HG03354 (cell line): ENCODE results near the gene CTTNBP2.

Source experiments
- ATAC-seq: cut with Tn5 transposase; IDR thresholded peaks from one replicate; pipeline ENCODE4 v1.9.1; 2021; ENCODE audit warnings: mild to moderate bottlenecking; ENCODE audit not compliant: unreplicated experiment, poor library complexity, severe bottlenecking

Gene CTTNBP2

DNA sequence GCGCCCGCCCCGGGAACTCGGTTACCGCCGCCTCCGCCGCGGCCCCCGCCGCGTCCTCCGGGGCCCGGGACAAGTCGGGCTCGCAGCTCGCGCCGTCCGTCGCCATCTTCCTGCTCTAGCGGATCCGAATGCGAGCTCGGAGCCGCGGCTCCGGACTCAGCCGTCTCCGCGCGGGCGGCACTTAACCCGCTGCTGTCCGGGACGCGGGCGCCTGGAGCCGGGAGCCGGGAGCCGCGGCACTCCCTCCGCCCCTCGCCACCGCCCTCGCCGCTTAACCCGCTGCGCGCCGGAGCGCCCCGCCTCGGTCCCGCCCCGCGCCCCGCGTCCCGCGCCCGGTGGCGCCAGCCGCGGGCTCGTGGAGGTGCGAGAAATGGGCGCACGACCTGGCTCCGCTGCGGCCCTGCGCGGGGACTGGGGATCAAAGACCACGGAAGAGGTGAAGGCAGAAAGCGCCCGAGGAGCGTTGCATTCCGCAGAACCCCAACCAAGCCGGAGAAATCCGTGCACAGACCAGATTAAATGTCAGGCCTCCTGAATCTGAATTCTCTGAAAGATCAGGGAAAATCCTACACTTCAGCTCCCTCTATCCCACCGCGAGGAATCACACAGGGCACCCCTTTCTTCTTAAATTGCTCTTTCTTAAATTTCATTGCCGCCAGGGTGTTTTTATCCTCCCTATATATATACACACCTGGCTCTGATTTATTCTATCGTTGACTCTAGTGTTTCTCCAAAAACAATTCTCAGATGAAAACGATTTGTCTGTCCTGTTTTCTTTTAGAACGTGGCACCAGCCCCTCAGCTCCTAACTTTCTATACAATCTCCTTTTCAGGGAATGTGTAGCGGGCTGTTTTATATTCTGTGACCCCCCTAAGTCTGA is at the start of gene CTTNBP2:
CTTNBP2 (minus strand) TSS at position 132 of the 881 bp plus-strand sequence; CDS start at position 106, 26 bp downstream.
- peak; percentile 51 for ATAC-seq

DNA sequence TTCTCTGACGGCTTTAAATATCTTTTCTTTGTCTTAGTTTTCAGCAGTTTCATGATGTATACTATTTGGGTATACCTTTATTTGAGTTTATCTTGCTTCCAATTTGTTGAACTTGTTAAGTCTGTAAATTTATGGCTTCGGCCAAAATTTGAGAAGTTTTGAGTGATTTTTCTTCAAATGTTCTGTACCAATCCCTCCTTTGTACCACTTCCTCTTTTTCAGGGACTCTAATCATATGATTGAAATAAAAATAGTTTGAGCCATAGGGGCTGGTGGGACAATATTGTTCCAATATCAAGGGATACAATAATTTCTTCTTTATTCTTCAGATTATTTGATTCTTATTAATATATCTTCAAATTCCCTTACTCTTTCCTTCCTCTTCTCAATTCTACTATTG is 43.1 kb upstream of the CTTNBP2 start:
- ATAC-seq, result no peak

DNA sequence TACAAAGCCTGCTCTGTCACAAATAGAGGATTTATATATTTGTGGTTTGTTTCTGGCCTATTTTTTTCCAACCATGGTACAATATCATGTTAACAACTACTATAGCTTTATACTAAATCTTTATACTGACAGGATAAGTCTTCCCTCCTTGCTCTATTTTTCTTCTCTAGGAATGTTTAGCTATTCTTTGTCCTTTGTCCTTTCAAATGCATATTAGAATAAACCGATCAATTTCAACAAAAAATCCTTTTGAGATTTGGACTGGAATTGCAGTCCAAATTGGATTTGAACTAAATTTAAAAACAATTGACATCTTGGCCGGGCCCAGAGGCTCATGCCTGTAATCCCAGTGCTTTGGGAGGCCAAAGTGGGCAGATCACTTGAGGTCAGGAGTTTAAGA is 39.2 kb upstream of the CTTNBP2 start:
- no peak for ATAC-seq

GRCh38 chr7:117908031-117908795 is 35.0 kb upstream of the CTTNBP2 start:
- ATAC-seq, result no peak

DNA sequence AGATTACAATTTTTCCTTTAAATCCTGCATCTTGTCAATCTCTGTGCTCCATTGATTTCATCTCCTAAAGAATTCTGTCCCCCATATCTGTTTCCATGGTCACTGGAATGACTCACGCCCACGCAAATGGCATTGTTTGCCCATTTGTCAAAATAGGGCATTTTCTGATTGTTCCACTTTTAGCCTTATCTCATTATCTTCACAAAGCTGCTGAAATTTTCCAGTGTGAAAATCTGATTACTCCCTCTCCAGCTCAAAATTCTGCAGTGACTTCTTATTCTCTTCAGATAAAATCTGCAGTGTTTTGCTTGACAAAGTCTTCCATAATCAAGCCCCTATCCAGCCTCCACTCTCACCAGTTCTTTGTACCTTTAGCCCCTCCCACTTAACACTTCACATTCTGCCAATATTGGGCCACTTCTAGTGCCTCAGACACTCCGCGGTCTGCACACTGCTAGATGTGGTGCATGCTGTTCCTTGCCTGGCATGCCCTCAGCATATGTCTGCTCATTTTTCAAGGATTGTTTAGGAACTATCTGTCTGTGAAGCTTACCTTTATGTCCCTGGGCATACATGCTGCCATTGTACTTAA is 33.9 kb upstream of the CTTNBP2 start:
- ATAC-seq, result no peak

DNA sequence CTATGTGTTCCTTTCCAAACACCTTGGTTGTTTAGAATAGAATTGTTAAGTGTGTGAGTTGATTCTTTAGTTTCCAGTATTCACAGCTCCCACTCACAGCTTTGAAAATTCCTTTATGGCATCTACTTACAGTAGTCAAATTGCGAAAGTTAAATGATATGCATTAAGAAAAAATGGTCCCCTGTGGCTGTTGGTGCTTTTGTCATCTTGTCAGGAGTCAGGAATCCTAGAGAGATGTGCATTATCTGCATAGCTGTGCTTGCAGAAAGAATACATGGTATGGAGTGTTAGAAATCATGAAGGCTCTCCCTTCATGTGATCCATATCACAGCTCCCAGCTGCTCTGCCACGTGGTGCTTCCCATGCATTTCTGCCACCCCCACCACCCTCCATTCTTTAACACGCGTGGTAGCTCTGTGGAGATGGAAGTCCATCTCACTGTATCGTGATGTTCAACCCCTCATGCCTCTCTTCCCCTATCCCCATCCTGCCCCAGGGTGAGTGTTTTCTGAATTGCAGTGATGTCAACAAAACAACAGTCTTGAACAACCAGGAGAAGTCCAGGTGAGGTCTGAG is 29.2 kb upstream of the CTTNBP2 start:
- ATAC-seq, result no peak

GRCh38 chr7:117901089-117901797 is 28.0 kb upstream of the CTTNBP2 start:
- ATAC-seq, result no peak

DNA sequence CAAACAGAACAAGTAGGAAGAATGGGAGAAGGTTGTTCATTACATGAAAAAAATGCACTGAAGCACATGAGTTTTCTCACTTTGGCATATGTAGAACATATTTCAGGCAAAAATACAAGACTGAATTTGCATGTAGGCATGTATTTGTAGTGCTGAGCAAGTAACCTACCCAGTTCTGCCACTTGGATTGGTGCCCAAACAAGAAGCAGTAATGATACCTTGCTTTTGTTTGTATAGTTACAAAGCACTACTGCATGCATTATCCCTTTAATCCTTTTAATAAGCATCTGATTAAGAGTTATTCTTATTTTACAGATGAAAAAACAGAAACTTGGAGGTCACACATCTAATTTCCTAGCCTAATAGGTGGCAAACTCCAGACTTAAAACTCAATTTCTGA is 23.1 kb upstream of the CTTNBP2 start:
- ATAC-seq, result no peak

DNA sequence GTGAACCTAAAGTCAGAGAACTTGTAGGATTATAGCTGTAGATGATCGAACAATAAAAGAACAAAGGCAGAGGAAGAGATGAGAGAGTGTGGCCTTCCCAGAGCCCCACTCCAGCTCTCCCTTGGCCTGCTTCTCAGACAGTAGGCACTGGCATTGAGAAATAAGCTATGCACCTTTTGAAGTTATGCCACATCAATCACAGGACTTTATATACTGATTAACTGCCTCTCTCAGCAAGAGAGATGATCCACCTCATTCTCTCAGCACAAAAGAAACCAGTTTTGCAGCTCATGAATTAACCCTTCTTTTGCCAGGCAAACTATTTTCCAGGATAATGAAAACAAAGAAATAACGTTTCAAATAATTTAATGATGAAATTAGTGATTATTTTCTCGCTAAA is 22.0 kb upstream of the CTTNBP2 start:
- ATAC-seq, result no peak

DNA sequence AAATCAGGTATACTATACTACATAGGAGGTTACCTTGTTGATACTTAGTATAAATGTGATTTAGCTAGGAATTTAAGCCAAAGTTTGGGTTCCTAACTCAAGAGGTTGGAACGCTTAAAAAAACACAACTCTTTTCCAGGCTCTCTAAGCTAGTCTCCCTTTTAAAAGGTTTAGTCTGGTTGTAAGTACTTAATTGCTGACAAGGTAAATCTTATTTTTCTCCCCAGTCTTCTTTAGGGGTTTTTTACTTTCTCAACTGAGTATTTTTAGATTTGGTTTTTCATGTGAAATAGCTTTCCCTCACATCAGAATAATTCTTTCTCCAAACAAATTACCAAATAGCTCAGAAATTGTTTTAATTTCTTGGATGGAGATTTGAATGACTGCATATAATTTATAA is 20.8 kb upstream of the CTTNBP2 start:
- no peak for ATAC-seq

DNA sequence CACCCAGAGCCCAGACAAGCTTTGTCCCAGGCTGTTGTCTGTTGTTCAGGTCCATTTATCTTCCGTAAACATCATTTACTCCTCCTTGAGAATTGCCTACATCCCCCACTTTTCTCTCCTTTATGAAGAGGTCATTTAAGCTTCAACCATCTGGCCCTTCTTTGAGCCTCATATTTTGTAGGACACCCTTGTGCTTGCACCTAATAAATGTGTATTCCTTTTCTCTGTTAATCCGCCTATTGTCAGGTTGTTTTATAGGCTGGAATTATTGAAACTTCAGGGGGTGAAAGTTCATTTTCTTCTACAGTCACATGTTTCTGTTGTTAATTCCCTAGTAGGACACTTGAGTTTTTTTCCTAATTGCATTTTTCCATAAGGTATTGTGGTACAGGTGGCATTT is 19.6 kb upstream of the CTTNBP2 start:
- ATAC-seq, result no peak

DNA sequence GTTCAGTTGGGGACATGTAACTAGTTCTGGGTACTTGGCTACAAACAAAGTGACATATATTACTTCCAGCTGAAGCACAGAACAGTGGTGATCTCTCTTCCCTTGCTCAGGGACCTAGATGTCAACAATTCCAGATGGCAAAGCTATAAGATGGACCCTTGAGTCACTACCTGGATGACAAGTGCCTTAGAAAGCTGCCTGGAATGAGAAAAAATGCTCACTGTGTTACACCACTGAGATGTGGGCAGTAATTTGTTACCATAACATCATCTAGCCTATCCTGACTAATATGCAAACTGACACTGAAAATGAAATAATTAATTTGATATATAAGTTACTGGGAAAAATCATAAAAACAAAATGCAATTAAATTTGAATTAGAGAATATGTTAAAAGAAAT is 16.4 kb upstream of the CTTNBP2 start:
- ATAC-seq, result no peak

DNA sequence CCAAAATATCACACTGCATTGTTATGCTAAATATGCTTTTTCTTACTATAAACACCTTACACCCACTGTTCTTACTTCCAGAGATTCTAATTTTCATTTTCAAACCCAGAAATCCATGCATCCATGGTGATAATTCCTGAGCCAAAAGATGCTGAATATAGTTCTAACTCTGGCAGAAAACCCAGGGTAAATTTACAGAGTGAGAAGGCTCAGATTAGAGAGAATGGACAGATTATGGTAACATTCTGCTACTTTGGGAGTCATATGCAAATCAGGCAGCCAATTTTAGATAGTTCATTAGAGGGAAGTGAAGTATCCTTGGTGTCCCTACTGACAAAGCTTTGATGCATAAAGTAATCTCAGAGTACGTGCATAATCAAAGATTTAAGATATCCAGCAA is 15.4 kb upstream of the CTTNBP2 start:
- no peak for ATAC-seq

DNA sequence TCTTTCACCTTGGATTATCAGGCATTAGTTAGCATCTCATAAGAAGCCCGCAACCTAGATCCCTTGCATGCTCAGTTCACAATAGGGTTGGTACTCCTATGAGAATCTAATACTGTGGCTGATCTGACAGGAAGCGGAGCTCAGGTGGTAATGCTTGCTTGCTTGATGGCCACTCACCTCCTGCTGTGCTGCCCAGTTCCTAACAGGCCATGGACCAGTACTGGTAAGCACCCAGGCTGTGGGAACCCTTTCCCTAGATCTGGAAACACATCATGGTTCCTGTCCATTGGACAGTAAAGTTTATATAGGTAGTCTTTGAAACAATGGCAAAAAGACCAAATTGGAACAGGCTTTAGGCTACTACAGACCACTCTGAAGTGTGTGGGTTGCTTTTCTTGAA is 9.4 kb upstream of the CTTNBP2 start:
- no peak for ATAC-seq

DNA sequence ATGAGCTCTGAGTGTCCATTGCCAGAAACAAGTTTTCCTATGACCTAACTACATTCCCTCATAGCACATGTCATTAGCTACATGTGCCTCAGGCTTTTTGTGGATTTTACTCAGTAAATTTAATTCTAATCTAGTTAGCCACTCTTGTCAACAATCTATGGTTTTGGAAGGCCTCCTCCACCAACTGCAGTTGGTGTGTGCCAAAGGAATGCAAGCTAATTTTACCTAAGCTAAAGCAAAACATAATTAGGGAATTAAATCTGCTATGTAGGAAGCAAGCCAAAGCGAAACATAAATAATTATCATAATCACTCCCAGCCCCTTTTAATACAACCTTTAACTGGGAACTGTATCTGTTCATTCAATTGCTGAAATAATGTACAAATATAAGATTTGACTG is 3.5 kb upstream of the CTTNBP2 start:
- ATAC-seq, result no peak

- ATAC-seq, result no peak
These were observed 2.3 kb upstream of the CTTNBP2 start for GRCh38 chr7:117875566-117875965.

DNA sequence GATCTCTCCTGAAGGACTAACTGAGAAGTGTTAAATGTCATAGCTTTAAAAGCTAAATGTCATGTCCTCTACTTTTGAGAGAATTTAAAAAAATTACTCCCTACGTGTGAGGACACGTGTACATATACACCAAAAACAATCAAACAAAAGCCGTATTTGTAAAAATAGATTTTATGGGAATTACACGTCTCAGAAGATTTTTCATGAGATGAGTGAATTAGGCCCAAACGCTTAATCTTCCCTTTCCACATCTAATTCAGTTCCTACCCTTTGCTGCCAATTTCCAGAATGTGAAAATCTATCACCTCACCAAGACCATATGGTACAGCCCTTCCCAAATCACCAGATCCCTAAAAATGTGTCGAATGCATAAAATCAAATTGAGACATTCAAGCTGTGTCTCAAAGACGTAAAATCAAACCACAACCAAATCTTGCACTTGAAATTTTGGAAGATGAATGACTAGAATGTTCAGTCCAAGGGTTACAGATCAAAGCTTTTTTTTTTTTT is 1.0 kb upstream of the CTTNBP2 start:
- ATAC-seq, result no peak

- ATAC-seq, result peak; percentile 34
These were observed 506 bp downstream of the CTTNBP2 start for GRCh38 chr7:117872561-117873309.
